HUDEP-2 (cell line): ENCODE data around the gene GCNT4.
A peak's percentile ranks its signal among the peaks of the same experiment; 100 is the strongest.
"Not testable (repeated sequence)": the region's sequence is repeated elsewhere in the genome, so short reads cannot be mapped to it uniquely, and the experiment has no call there.

Experiments
- DNase-seq, 76 experiments: peaks; one replicate each; lab custom pipeline; 2025; ENCODE audit not compliant: unreplicated experiment in 76 of 76; lab: John Stamatoyannopoulos, UW

GCNT4 gene

GRCh38 chr5:75052192-75053053, at the start of gene GCNT4:
Gene GCNT4 (minus strand): TSS chr5:75052558. CDS start chr5:75030037, 22,521 bp downstream.
- DNase-seq = no peak

- DNase-seq = not testable (repeated sequence)
Measured at GRCh38 chr5:75095956-75096355, 43.6 kb upstream of the GCNT4 start.

- no peak for DNase-seq
Measured at GRCh38 chr5:75091597-75091996, 39.2 kb upstream of the GCNT4 start.

- DNase-seq = no peak
Measured at GRCh38 chr5:75089662-75090061, 37.3 kb upstream of the GCNT4 start.

- DNase-seq = no peak
Measured at GRCh38 chr5:75089137-75089536, 36.8 kb upstream of the GCNT4 start.

GRCh38 chr5:75088648-75089047, 36.3 kb upstream of the GCNT4 start:
- DNase-seq = no peak

- no peak for DNase-seq
Measured at GRCh38 chr5:75081510-75081909, 29.2 kb upstream of the GCNT4 start.

- not testable (repeated sequence) for DNase-seq
Measured at GRCh38 chr5:75079346-75079745, 27.0 kb upstream of the GCNT4 start.

- DNase-seq = no peak
Measured at GRCh38 chr5:75078027-75078426, 25.7 kb upstream of the GCNT4 start.

GRCh38 chr5:75072061-75072460, 19.7 kb upstream of the GCNT4 start:
- no peak for DNase-seq

GRCh38 chr5:75071100-75071499, 18.7 kb upstream of the GCNT4 start:
- no peak for DNase-seq

GRCh38 chr5:75067434-75067833, 15.1 kb upstream of the GCNT4 start:
- no peak for DNase-seq

GRCh38 chr5:75062925-75063531, 10.7 kb upstream of the GCNT4 start:
- DNase-seq = no peak

GRCh38 chr5:75059912-75060545, 7.7 kb upstream of the GCNT4 start:
- DNase-seq = no peak

GRCh38 chr5:75058986-75059535, 6.7 kb upstream of the GCNT4 start:
- DNase-seq = no peak

- no peak for DNase-seq
Measured at GRCh38 chr5:75057561-75057960, 5.2 kb upstream of the GCNT4 start.

- DNase-seq = no peak
Measured at GRCh38 chr5:75055727-75056144, 3.4 kb upstream of the GCNT4 start.

GRCh38 chr5:75054134-75054930, 2.0 kb upstream of the GCNT4 start:
- no peak for DNase-seq

- peak in 12 of 76 experiments; percentile 2 to 19 (median 8) for DNase-seq
Measured at GRCh38 chr5:75053304-75054133, 1.2 kb upstream of the GCNT4 start.

- DNase-seq = peak in 1 of 76 experiments; percentile 11
Measured at GRCh38 chr5:75053054-75053303, 621 bp upstream of the GCNT4 start.
